Measurements from ENCODE around the gene RAB3IL1.

RAB3IL1 gene

DNA sequence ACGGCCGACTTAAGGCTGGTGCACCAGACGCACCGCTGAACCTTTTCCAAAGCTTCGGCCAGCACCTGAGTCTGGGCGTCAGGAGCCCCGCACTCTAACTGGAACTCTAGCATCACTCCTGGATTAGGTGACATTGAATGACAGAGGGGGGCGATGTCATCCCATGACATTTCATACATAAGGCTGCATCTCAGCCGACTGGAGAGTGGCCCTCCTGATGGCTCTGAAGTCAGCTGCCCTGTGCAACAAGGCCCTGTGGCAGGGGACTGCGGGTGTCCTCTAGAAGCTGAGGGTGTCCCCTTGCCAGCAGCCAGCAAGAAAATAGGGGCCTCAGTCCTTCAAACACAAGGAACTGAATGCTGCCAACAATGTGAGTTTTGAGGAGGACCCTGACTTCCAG, 16.0 kb downstream of the RAB3IL1 start:
- no peak for DNase-seq

DNA sequence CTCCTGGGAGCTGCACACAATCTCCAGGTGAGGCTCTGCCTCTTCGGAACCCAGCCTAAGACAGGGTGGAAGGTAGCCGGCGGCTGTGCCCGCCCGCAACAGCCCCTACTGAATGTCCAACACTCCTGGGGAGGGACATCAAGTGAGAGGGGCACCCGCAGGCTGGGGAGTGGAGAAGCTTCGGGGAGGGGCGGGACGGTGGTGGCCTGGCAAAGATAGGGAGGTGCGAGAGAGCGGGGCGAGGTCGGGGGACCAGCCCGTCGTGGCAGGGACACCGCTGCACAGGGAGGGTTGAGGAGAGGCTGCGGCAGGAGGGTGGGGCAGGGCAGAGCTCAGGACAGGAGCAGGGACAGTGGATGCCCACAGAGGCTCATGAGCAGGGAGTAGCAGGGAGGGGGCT, 17.1 kb downstream of the RAB3IL1 start:
- no peak for DNase-seq

GRCh38 chr11:61899146-61899841, 18.1 kb downstream of the RAB3IL1 start:
- peak; percentile 78 for DNase-seq

- DNase-seq, result no peak
Measured at GRCh38 chr11:61898247-61898582, 19.2 kb downstream of the RAB3IL1 start.

DNA sequence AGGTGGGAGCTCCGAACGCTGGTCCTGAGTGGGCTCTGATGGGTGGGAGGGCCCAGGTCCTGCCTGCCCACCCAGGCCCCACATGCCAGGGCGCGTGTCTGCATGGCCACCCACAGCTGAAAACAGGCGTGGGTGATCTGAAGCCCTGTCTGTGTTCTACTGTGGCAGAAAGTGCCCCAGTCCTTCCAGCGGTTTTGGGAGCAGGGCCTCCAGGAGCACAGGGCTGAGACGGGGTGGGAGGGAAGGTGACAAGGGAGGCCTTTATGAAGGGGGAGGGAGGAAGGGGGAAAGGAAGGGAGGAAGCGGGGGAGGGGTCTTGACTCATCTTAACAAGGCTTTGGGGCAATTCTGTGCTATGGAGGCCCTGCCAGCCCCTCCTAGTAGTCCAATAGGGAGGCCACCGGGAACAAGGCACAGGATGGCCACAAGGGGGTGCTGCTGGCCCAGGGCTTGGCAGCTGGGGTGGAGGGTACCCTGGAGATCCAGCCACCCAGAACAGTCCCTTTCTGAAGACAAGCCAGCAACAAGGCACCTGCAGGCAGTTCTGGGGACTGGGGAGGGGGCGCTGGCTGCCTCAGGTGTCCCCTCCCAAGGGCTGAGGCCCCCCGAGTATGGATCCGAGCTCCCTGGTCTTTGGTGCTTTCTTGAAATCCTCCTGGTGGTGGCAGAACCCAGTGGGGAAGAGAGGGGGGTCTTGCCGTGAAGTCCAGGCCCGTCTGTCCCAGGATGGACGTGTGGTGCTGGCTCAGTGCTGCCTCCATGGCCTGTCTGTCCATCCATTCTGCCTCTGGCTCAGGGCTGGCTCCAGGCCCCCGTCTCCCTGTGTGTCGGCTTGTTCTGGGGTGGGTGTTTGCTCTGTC, 19.7 kb downstream of the RAB3IL1 start:
- DNase-seq, result peak; percentile 75

GRCh38 chr11:61896665-61897386, 20.5 kb downstream of the RAB3IL1 start:
- no peak for DNase-seq

DNA sequence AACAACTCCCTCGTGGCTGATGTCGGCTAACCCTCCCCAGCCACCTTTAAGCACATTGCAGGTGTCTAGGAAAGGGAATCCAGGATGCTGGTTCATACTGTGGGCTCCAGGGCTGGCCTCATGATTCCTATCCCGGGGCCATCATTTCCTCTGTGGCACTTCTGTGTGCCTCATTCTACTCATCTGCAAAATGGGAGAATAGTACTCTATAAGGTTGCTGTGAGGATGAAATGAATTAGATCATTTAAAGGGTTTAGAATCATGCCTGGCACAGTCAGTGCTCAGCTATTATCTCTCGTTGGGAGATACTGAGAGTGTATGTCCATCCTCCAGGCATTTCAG, 21.7 kb downstream of the RAB3IL1 start:
- DNase-seq, result no peak

GRCh38 chr11:61895046-61895717, 22.2 kb downstream of the RAB3IL1 start:
- no peak for DNase-seq

DNA sequence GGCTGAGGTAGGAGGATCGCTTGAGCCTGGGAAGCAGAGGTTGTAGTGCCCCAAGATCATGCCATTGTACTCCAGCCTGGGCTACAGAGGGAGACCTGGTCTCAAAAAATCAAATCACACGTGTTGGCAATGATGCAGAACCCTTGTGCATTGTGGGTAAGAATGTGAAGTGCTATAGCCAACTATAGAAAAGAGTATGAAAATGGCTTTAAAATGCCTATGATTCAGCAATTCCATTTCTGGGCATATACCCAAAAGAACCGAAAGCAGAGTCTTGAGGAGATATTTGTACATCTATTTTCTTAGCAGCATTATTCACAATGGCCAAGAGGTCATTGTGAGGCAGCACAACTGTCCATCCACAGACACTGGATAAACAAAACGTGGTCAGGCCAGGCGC, 23.4 kb downstream of the RAB3IL1 start:
- DNase-seq, result no peak

DNA sequence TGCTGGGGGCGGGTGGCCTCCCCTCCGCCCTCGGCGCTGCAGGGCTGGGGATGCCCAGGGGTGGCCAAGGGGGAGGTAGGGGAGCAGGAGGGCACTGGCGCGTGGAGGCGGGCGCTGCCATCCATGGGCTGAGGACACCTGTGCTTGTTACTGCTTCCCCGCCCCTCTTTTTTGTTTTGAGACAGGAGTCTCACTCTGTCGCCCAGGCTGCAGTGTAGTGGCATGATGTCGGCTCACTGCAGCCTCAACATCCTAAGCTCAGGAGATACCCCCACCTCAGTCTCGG, 25.3 kb downstream of the RAB3IL1 start:
- DNase-seq, result no peak

- DNase-seq, result peak; percentile 80
Measured at GRCh38 chr11:61891331-61892084, 25.9 kb downstream of the RAB3IL1 start, which contains the start of gene FADS3. Gene FADS3 (minus strand): TSS chr11:61891545. CDS start chr11:61891381, 164 bp downstream.

DNA sequence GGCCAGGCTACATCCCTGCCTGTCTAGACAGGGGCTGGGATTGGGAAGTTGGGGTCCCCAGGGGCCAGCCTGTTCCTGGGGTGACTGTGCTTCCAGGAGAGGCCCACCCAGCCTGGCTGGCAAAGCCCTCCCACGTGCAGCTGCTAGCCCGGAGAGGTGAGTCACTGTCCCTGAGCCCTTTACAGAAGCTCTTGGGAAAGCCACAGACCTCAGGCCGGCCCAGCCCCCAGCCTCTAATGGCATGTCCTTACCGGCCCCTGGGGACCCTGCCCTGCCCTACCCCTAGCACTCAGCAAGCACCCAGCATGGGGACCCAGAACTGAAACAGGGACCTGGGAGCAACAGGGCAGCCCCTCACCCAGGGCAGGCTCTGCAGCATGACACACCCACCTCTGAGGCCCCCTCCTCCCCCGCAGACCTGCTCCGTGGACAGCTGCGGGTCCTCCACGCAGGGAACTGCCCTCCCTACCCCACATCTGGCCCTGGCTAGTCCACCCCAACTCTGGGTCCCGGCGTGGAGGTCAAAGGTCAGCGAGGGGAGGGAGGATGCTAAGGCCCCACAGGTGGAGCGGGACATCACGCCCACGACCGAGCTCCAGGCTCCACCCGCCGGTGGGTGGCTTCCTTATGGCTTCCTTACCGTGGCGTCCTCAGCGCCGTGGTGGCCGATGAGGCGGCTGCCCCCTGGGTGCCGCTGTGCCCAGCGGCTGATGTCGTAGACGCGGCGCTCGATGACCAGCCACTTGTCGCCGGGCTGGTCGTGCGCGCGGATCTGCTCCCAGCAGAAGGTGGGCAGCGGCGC, 26.6 kb downstream of the RAB3IL1 start:
- DNase-seq, result no peak

- DNase-seq, result no peak
Measured at GRCh38 chr11:61889831-61890230, 27.5 kb downstream of the RAB3IL1 start.

DNA sequence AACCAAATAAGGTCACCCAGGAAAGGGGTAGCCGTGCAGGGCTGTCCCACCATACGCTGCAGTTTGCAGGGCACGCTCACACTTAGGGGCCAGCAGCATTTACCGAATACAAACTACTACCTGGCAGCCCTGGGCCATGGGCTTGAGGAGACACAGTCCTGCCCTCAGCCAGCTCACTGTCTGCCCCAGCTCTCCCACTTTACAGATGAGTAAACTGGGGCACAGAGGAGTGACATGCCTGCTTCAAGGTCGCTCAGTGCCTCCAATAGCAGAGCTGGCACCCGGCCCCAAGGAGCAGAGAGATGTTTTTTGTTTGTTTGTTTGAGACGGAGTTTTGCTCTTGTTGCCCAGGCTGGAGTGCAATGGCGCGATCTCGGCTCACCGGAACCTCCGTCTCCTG, 28.8 kb downstream of the RAB3IL1 start:
- no peak for DNase-seq

DNA sequence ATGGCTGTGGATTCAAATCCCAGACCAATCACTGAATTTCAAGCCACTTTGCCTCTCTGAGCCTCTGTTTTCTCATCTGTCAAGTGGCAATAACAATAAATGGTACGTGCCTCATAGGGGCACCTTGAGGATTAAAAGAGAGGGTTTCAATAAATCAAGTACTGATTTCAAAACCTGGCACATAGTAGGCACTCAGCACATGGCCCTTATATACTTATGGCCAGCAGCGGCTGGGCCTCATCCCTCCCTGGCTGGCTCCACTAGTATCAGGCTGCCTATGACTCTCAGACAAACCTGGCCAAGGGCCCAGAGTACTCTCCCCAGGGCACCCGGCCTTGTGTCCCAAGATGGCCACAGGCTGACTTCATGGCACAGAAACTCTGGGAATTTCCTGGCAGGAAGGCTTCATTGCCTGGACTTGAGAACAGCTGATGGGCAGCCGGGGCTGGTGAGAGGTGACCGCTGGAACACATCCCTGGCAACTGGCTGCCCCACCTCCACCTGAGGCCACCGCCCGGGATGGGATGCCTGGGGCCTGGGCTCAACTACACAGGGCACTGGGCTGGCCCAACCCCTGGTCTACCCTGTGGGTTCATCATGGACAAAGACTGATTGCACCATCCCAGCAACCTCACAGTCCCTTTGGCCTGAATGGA, 29.4 kb downstream of the RAB3IL1 start:
- DNase-seq, result no peak

- DNase-seq, result no peak
Measured at GRCh38 chr11:61886643-61887042, 30.7 kb downstream of the RAB3IL1 start.

- DNase-seq, result no peak
Measured at GRCh38 chr11:61885784-61886580, 31.4 kb downstream of the RAB3IL1 start.

GRCh38 chr11:61885166-61885778, 32.1 kb downstream of the RAB3IL1 start:
- peak; percentile 23 for DNase-seq

DNA sequence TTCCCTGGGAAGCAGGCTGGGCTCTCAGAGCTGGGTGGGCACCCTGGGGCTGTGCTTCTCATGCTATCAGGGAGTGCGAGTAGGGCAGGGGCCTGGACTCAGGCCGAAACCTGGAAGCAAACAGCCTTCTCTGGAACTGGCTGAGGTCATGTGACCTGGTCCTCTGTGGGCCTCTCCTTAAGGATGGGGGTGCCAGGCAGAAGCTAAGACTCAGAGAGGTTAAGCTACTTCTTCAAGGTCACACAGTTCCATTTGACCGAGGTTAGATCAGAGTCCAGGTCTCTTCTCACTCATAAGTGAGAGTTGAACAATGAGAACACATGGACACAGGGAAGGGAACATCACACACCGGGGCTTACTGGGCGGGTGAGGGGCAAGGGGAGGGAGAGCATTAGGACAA, 33.4 kb downstream of the RAB3IL1 start:
- DNase-seq, result no peak

DNA sequence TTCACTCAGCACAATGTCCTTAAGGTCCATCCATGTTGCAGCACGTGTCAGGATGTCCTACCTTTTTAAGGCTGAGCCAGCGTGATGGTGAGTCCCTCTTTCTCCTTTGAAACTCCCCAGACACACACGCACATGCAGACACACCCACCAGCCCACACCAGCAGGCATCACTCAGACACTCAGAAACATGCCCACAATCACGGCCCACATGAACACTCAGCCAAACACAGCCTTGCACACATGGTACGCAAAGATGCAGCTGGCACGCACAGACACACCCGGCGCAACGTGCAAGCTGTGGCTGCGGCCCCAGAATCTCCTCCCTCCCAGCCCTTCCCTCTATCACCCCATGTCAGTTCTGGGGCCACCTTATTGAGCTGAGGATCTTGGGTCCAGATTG, 34.0 kb downstream of the RAB3IL1 start:
- no peak for DNase-seq
